ENCODE data around the gene CHCHD5.

Gene CHCHD5

DNA sequence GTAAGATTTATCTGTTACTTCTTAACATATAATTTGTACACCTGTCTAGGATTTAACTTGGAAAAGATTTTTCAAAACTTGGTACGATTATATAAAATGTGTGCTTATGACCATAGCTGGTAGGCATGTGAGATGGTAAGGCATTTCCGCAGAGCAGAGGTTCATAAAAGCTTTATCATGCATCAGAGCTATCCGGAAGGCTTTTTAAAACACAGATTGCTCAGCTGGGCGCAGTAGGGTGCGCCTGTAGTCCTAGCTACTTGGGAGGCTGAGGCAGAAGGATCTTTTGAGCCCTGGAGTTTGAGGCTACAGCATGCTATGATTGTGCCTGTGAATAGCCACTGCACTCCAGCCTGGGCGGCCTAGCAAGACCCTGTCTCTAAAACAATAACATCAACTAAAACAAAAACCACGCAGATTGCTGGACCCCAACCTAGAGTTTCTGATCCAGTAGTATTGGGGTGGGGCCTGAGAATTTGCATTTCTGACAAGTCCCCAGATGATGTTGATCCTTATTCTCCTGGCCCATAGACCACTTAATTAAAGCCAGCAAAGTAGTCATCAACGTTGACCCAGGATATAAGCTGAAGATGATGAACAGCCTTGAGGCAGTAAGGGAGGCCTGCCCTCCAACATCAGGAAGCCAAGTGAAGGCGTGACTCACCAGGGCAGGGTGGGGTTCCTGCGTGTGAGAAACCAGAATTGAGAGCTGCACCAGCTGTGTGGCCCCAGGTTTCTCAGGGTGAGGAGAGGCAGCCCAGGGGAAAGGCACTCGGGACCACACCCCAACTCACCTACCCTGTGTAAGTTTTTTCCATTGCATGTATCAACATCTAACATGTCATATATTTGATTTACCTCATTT, 39.7 kb downstream of the CHCHD5 start:
- FAIRE-seq = no peak
- DNase-seq (ENCODE audit: insufficient read length, low spot score) = peak; percentile 43

DNA sequence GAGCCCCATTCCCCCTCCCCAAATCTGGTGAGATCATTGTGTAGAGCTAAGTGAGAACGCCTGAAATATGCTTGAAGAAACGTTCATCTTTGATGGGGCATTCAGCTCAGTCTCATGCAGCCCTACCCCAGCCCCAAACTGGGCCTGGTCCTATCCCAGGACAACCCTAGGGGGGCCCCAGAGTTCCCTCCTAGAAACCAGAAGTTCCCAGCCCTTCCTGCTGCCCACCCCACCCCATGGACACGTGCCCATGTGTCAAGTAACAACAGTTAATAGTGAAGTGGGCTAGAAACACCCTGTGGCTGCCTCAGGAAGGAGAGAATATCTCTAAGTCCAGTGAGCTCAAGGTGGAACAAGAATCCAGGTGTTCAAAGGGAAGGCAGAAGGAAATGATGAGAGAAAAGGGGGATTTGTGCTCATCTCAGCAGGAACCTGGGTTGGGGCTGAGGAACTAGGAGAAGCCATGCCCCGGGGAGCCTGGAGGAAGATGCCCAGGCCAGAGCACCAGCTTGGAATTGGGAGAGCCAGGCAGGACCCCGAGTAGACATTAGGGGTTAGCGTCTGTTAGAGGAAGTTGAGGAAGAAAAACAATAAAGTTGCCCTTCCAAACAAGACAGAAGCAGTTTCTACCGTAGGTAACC, 41.2 kb downstream of the CHCHD5 start:
- no peak for DNase-seq (ENCODE audit: insufficient read length, low spot score)
- no peak for FAIRE-seq

DNA sequence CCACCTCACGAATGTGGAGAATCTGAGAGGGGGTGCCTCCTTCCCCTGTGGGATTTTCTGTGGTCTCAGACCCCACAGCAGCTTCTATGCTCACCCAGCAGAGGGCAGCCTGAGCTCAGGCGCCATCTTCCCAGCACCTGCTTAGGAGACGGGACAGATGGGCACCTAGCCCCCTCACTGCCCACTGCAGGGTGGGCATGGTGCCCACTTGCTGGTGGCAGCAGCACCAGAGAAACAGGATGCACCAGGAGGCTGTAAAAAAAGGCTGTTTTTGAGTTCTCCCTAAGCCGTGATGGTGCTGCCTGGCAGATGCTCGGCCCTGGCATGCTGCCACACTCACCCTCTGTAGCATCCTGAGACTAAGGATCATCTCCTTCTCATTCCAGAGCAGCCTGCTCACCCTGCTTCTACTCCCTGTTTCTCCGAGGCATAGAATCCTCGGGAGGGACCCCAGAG, 42.2 kb downstream of the CHCHD5 start:
- DNase-seq (ENCODE audit: insufficient read length, low spot score) (peak; percentile 54), FAIRE-seq (no peak)

DNA sequence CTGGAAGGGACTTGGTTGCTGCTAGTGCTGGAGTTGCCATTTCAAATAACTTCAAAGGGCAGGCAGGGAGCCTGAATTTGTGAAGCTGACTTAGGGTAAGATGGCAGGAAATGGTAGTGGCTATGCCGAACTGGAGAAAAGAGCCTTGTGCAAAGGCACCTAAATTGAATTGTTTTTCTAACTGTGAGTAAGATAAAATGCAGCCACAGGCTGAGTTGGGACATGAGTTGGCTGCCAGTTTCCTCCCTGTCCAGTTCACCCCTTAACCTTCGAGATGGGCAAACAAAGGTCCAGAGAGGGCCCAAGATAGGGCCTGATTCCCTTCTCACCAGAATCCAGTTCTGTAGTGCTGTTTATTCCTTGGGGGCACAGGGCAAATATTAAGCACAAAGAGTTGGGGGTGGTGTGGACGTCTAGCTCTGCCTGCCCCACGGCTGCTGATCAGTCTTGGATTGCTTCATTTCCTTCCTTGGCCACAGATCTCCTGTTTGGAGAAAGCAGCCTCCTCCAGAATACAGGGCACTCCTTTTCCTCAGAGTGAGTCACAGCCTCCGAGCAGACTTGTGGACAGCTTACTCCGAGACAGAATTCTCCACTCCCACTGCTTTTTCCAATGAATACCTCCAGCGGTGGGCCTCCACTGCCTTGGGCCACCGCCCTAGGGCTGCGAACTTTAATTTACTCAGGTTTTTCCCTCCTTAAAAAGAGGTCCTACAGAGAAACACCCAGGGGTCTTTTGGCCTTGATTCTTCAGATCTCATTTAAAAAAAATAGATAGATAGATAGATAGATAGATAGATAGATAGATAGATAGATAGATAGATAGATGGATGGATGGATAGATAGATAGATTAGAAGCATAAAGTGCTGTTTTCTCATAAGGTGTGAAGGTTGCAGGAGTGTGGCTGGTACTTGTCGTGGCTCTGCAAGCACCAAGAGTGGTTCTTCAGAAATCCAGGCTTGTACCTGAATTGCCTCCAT, 42.9 kb downstream of the CHCHD5 start:
- FAIRE-seq = no peak
- peak; percentile 72 for DNase-seq (ENCODE audit: insufficient read length, low spot score)

DNA sequence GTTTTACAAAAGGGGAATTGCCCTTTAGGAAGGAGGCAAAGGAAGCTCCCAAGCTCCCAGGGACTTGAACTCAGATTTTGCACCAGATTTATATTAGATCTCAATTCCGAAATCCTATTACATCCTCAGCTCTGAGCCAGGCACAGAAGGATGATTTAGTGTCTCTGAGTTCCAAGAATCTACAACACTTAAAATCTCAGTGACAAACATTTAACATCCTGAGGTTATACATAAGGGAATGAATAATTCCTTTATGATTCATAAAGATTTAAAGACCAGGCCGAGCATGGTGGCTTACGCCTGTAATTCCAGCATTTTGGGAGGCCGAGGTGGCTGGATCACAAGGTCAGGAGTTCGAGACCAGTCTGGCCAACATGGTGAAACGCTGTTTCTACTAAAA, 44.8 kb downstream of the CHCHD5 start:
- DNase-seq (ENCODE audit: insufficient read length, low spot score) (no peak), FAIRE-seq (no peak)

DNA sequence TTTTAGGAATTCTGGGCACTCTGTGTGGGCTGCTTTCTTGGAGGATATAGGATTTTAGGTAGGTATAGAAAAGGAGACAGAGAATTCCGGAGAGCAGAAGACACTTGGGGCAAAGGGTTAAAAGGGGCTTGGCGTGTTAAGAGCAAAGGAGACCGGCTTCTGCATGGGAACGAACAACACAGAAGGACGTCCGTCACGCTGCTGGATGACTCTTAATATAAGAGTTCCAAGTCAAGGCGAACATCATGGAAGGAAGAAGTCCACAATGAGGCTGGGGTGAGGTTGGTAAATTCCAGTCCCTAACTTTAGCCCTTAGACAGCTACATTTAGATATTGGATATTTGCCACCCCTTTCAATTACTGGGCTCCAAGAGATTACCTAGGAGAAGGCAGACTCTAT, 45.4 kb downstream of the CHCHD5 start:
- no peak for FAIRE-seq
- DNase-seq (ENCODE audit: insufficient read length, low spot score) = no peak

DNA sequence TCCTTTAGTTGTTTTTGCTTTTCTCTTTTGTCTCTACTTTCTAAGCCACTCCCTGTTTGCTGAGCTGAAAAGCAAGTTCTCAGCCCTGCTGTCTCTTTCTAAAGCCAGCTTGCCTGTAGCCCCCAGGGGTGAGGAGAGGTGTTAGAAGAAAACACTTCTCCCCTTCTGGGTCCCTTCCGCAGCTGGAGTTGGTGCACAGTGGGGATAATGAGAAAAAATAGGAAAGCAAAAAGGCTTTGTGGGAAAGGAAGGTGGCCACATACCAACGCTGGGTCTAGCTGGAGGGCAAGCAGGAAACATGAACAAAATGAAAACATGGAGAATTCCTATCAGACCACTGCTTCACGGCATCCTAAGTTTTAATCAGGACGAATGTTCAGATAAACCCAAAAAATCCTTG, 45.9 kb downstream of the CHCHD5 start:
- no peak for DNase-seq (ENCODE audit: insufficient read length, low spot score)
- no peak for FAIRE-seq

DNA sequence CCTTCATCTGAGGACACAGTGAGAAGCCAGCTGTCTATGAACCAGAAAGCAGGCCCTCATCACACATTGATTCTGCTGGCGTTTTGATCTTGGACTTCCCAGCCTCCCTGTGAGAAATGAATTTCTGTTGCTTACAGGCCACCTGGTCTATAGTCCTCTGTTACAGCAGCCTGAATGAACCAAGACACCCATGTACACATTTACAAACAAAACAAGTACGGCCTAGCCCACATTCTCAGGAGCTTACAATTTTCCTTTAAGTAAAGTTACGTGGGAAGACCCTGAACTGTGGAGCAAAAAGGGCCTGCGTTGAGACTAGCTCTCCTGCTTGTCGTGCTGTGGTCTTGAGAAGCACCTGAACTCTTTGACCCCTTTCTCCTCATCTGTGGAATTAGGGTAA, 49.3 kb downstream of the CHCHD5 start:
- no peak for DNase-seq (ENCODE audit: insufficient read length, low spot score)
- FAIRE-seq = no peak

DNA sequence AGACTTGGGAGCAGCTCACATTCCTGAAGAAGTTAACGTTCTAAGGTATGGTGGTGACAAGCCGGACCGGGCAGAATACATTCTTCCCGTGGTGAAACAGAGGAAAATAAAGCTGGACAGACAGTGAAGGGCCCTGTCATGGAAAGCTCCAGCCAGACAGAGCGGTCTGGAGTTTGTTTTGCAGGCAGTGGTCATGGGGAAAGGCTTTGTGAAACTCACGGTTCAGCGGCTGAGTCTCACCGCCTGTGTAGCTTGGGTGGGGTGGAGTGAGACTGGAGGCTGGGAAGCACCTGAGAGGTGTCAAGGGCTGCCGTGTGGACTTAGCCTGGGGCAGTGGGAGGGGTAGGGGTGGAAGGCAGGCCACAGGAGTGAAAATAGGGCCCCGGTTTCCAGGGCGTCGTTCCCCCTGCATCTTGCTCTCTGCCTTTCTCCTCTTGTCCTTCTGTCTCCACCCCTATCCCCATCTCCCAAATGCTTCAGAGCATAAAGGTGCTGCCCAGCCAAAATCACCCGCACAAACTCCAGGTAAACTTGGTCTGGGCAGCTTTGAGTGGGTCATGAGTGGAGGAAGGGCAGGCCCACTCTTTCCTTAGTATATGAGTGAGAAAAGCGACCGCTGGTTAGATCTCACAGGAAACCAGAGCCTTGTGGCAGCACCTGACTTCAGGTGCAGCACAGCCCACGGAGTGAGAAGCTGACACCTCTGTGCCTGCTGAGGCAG, 49.9 kb downstream of the CHCHD5 start:
- DNase-seq (ENCODE audit: insufficient read length, low spot score) = no peak
- no peak for FAIRE-seq

DNA sequence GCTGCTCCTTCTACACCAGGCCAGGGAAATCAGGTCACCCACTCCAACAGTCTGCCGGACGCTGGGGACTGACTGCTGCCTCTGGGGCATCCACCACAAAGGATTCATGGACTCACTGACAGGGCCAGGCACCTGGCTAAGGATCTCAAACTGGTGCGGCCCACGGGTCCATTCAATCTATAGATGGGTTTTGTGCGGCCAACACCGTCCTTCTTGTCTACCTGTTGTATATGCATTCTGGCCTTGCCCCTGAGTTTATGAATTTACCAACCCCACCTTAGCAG, 50.4 kb downstream of the CHCHD5 start:
- FAIRE-seq (no peak), DNase-seq (ENCODE audit: insufficient read length, low spot score) (no peak)

DNA sequence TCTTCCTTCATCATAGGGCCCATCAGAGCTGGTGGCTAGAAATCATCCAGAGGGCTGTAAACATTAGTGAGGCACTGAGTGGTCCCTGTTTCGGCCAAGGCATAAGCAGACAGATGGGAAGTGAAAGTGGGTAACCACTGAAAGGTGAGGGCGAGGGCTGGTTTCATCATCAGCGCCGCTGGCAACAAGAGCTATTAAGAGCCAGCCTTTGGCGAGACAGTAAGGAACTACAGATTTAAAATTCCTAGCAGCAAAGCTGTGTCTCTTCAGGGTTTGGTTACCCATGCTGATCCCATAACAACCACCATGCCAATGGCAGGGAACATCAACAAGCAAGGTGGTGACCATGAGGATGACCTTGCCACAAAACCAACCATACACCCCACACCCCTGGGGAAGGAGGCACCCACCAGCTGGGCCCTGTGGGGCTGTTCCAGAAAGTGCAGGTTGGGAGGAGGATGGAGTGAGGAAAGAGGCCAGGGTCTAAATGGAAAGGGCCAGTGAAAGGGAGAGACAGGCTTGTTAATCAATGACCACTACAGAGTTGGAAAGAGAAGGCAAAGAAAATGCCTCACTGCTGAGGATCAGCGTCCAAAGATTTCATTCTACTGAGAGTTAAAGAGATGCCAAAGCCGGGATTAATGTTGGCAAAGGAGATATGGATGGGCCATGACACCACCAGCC, 52.3 kb downstream of the CHCHD5 start:
- DNase-seq (ENCODE audit: insufficient read length, low spot score) = no peak
- no peak for FAIRE-seq

DNA sequence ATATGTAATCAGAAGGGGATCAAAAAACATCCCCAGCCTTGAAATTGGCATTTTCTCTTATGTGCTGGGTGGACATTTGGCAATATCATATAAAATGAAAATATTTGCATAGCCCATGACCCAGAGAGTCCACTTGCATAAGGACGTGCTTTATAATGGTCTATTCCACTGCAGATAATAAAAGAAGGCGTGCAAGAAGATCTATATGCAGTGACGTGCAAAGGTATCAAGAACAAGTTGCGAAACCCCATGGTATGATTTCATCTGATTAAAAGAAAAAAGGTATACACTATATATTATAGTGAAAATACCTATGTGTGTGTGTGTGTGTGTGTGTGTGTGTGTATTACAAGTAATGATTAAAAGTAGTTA, 52.9 kb downstream of the CHCHD5 start:
- no peak for DNase-seq (ENCODE audit: insufficient read length, low spot score)
- no peak for FAIRE-seq

All from HTR-8/SVneo (cell line).